Mucosa of rectum (tissue), 2 donors: ENCODE measurements around the gene SEMA3C.

ENCODE experiments used
- H3K27ac ChIP-seq, 2 donors: one replicate each; pipeline ENCODE4 v1.7.0; 2013; ENCODE audit warnings: inconsistent platforms in 2 of 2, low read depth in 2 of 2, low read length in 2 of 2
- H3K27me3 ChIP-seq, 2 donors: one replicate each; pipeline ENCODE4 v1.7.0; 2013; ENCODE audit warnings: low read length in 2 of 2; ENCODE audit not compliant: control insufficient read depth in 2 of 2, insufficient read depth in 2 of 2
- H3K36me3 ChIP-seq, 2 donors: one replicate each; pipeline ENCODE4 v1.7.0; 2013; ENCODE audit warnings: low read length in 2 of 2; ENCODE audit not compliant: control insufficient read depth in 2 of 2, insufficient read depth in 2 of 2
- H3K4me1 ChIP-seq, 2 donors: one replicate each; pipeline ENCODE4 v1.7.0; 2013; ENCODE audit warnings: low read length in 2 of 2, mild to moderate bottlenecking in 1 of 2; ENCODE audit not compliant: control insufficient read depth in 2 of 2, insufficient read depth in 2 of 2
- H3K4me3 ChIP-seq, 2 donors: one replicate each; pipeline ENCODE4 v1.7.0; 2013; ENCODE audit warnings: low read length in 2 of 2
- H3K9ac ChIP-seq, 2 donors: one replicate each; pipeline ENCODE4 v1.7.0; 2013; ENCODE audit warnings: low read length in 2 of 2, low read depth in 1 of 2, mild to moderate bottlenecking in 1 of 2
- H3K9me3 ChIP-seq, 2 donors: one replicate each; pipeline ENCODE4 v1.7.0; 2013; ENCODE audit warnings: low read length in 2 of 2; ENCODE audit not compliant: control insufficient read depth in 2 of 2
- donor health status: healthy.
- donor health status: Normal muscosa, but diverticular disease.

The SEMA3C gene

GRCh38 chr7:80858141-80858903 lies 60.5 kb downstream of the SEMA3C start:
- Histone ChIP-seq H3K9me3 (no peaks in the 10 kb centered on the region), H3K4me1 (peaks cover 0 to 6% of the 10 kb centered on the region in 2 donors), H3K4me3 (no peak overlapping the region), H3K9ac (no peak overlapping the region), H3K27ac (no peak overlapping the region), H3K27me3 (no peaks in the 10 kb centered on the region), H3K36me3 (no peaks in the 10 kb centered on the region)

GRCh38 chr7:80856769-80857168 lies 62.1 kb downstream of the SEMA3C start:
- Histone ChIP-seq H3K27me3 (no peaks in the 10 kb centered on the region), H3K36me3 (no peaks in the 10 kb centered on the region), H3K9ac (no peak overlapping the region), H3K9me3 (no peaks in the 10 kb centered on the region), H3K4me3 (no peak overlapping the region), H3K27ac (no peak overlapping the region), H3K4me1 (peaks cover 0 to 6% of the 10 kb centered on the region in 2 donors)

- H3K9ac ChIP-seq, result no peak overlapping the region
- H3K27ac ChIP-seq, result no peak overlapping the region
- H3K4me1 ChIP-seq, result no peaks in the 10 kb centered on the region
- H3K9me3 ChIP-seq, result no peaks in the 10 kb centered on the region
- no peak overlapping the region for H3K4me3 ChIP-seq
- no peaks in the 10 kb centered on the region for H3K27me3 ChIP-seq
- no peaks in the 10 kb centered on the region for H3K36me3 ChIP-seq
Observed at GRCh38 chr7:80851896-80852476, 66.9 kb downstream of the SEMA3C start.

- H3K36me3 ChIP-seq, result no peaks in the 10 kb centered on the region
- no peaks in the 10 kb centered on the region for H3K4me1 ChIP-seq
- H3K27ac ChIP-seq, result no peak overlapping the region
- H3K9ac ChIP-seq, result no peak overlapping the region
- no peaks in the 10 kb centered on the region for H3K27me3 ChIP-seq
- no peak overlapping the region for H3K4me3 ChIP-seq
- H3K9me3 ChIP-seq, result no peaks in the 10 kb centered on the region
Observed at GRCh38 chr7:80848841-80849240, 70.0 kb downstream of the SEMA3C start.

GRCh38 chr7:80847895-80848294 lies 71.0 kb downstream of the SEMA3C start:
- Histone ChIP-seq H3K27ac (no peak overlapping the region), H3K9ac (no peak overlapping the region), H3K4me1 (no peaks in the 10 kb centered on the region), H3K27me3 (no peaks in the 10 kb centered on the region), H3K4me3 (no peak overlapping the region), H3K9me3 (no peaks in the 10 kb centered on the region), H3K36me3 (no peaks in the 10 kb centered on the region)

GRCh38 chr7:80847027-80847426 lies 71.8 kb downstream of the SEMA3C start:
- Histone ChIP-seq H3K4me3 (no peak overlapping the region), H3K9ac (no peak overlapping the region), H3K27me3 (no peaks in the 10 kb centered on the region), H3K27ac (no peak overlapping the region), H3K36me3 (no peaks in the 10 kb centered on the region), H3K9me3 (no peaks in the 10 kb centered on the region), H3K4me1 (peaks cover 0 to 2% of the 10 kb centered on the region in 2 donors)

GRCh38 chr7:80844916-80845315 lies 73.9 kb downstream of the SEMA3C start:
- Histone ChIP-seq H3K9me3 (no peaks in the 10 kb centered on the region), H3K4me3 (no peak overlapping the region), H3K27ac (no peak overlapping the region), H3K27me3 (no peaks in the 10 kb centered on the region), H3K4me1 (peaks cover 0 to 2% of the 10 kb centered on the region in 2 donors), H3K9ac (no peak overlapping the region), H3K36me3 (no peaks in the 10 kb centered on the region)

GRCh38 chr7:80843018-80843677 lies 75.7 kb downstream of the SEMA3C start:
- Histone ChIP-seq H3K4me3 (no peak overlapping the region), H3K9me3 (no peaks in the 10 kb centered on the region), H3K4me1 (peaks cover 0 to 2% of the 10 kb centered on the region in 2 donors), H3K27ac (no peak overlapping the region), H3K9ac (no peak overlapping the region), H3K27me3 (no peaks in the 10 kb centered on the region), H3K36me3 (no peaks in the 10 kb centered on the region)

- H3K4me1 ChIP-seq, result peaks cover 0 to 2% of the 10 kb centered on the region in 2 donors
- H3K27me3 ChIP-seq, result no peaks in the 10 kb centered on the region
- no peak overlapping the region for H3K9ac ChIP-seq
- H3K4me3 ChIP-seq, result no peak overlapping the region
- H3K27ac ChIP-seq, result no peak overlapping the region
- H3K36me3 ChIP-seq, result no peaks in the 10 kb centered on the region
- no peaks in the 10 kb centered on the region for H3K9me3 ChIP-seq
Observed at GRCh38 chr7:80842022-80842790, 76.6 kb downstream of the SEMA3C start.
